HG02852 (cell line): ENCODE results near the gene DNAJB6.
"Not testable (repeated sequence)": the region's sequence is repeated elsewhere in the genome, so short reads cannot be mapped to it uniquely, and the experiment has no call there.

ENCODE experiments used
- ATAC-seq: cut with Tn5 transposase; IDR thresholded peaks from one replicate; pipeline ENCODE4 v1.9.1; 2021; ENCODE audit warnings: mild to moderate bottlenecking, moderate library complexity; ENCODE audit not compliant: unreplicated experiment

DNAJB6 gene

GRCh38 chr7:157438121-157439025 lies 101.6 kb downstream of the DNAJB6 start:
- ATAC-seq: no peak

- ATAC-seq: no peak
Observed at GRCh38 chr7:157439149-157439548, 102.3 kb downstream of the DNAJB6 start.

- ATAC-seq: no peak
Observed at GRCh38 chr7:157439761-157440160, 103.0 kb downstream of the DNAJB6 start.

- ATAC-seq: no peak
Observed at GRCh38 chr7:157440346-157441022, 103.7 kb downstream of the DNAJB6 start.

- ATAC-seq: no peak
Observed at GRCh38 chr7:157441023-157441399, 104.2 kb downstream of the DNAJB6 start.

GRCh38 chr7:157442456-157442855 lies 105.7 kb downstream of the DNAJB6 start:
- ATAC-seq: no peak

GRCh38 chr7:157442993-157443831 lies 106.4 kb downstream of the DNAJB6 start:
- ATAC-seq: no peak

GRCh38 chr7:157444011-157444842 lies 107.4 kb downstream of the DNAJB6 start:
- ATAC-seq: no peak

- no peak for ATAC-seq
Observed at GRCh38 chr7:157444843-157445135, 108.0 kb downstream of the DNAJB6 start.

GRCh38 chr7:157445246-157445955 lies 108.6 kb downstream of the DNAJB6 start:
- no peak for ATAC-seq

- ATAC-seq: no peak
Observed at GRCh38 chr7:157445956-157446295, 109.1 kb downstream of the DNAJB6 start.

GRCh38 chr7:157446322-157446721 lies 109.5 kb downstream of the DNAJB6 start:
- ATAC-seq: no peak

- not testable (repeated sequence) for ATAC-seq
Observed at GRCh38 chr7:157454003-157454402, 117.2 kb downstream of the DNAJB6 start.

- ATAC-seq: no peak
Observed at GRCh38 chr7:157457355-157458253, 120.8 kb downstream of the DNAJB6 start.

- ATAC-seq: no peak
Observed at GRCh38 chr7:157458254-157458633, 121.4 kb downstream of the DNAJB6 start.

- no peak for ATAC-seq
Observed at GRCh38 chr7:157459966-157460365, 123.2 kb downstream of the DNAJB6 start.

- ATAC-seq: no peak
Observed at GRCh38 chr7:157460721-157461120, 123.9 kb downstream of the DNAJB6 start.

GRCh38 chr7:157461573-157462418 lies 125.0 kb downstream of the DNAJB6 start:
- no peak for ATAC-seq
